Left lung (tissue), 10 donors: Measurements from ENCODE around the gene PTPN3. TPM values are rescaled to one million over a fixed set of nuclear protein-coding genes. Genes with fewer than 3 reads are reported as not detected.

ENCODE experiments used
- ATAC-seq: fragments of 200-7000 bp; cut with Tn5 transposase; one replicate; pipeline ENCODE4 v1.9.1; 2020; ENCODE audit warnings: moderate library complexity
- DNase-seq, 4 donors: peaks; one replicate each; pipeline ENCODE4 v3.0.0-alpha.2; 2013 to 2020
- H3K27ac ChIP-seq, 2 donors: fragments of 200-600 bp; sonication (generic) in 1 of 2; one replicate each; pipeline versions ENCODE4 v1.5.0 to v1.8.0; 2020 to 2021
- H3K27me3 ChIP-seq, 2 donors: fragments of 200-600 bp; sonication (generic) in 1 of 2; one replicate each; pipeline versions ENCODE4 v1.5.0 to v1.8.0; 2020 to 2021
- H3K36me3 ChIP-seq, 2 donors: fragments of 200-600 bp; sonication (generic) in 1 of 2; one replicate each; pipeline versions ENCODE4 v1.5.0 to v1.8.0; 2020 to 2021
- H3K4me1 ChIP-seq, 2 donors: fragments of 200-600 bp; one replicate each; pipeline ENCODE4 v1.8.0; 2021
- H3K4me3 ChIP-seq, 2 donors: fragments of 200-600 bp; sonication (generic) in 1 of 2; one replicate each; pipeline versions ENCODE4 v1.5.0 to v1.8.0; 2020 to 2021; ENCODE audit warnings: mild to moderate bottlenecking in 1 of 2
- H3K9me3 ChIP-seq, 2 donors: fragments of 200-600 bp; sonication (generic) in 1 of 2; one replicate each; pipeline versions ENCODE4 v1.5.0 to v1.8.0; 2020 to 2021
- CTCF ChIP-seq, 2 donors: fragments of 200-600 bp; sonication (generic) in 1 of 2; IDR thresholded peaks; one replicate each; pipeline versions ENCODE4 v1.5.0 to v1.8.0; 2021; ENCODE audit warnings: antibody characterized with exemption in 2 of 2
- intact Hi-C, 2 donors: fragments of 100-400 bp; cut with DNase I; formaldehyde crosslinking; loops; one replicate each; pipeline versions ENCODE4 v1.11.2 to v1.14.2; 2022
- polyA plus RNA-seq, 6 donors: library from polyadenylated mRNA; unstranded; fragments of 120-200 nt; gene quantifications; one replicate each; pipeline ENCODE4 v1.2.1, GENCODE V29; 2013; ENCODE audit not compliant: insufficient read length in 6 of 6
- total RNA-seq, 2 donors: library from RNA; stranded (reverse); fragmentation: NEBNext Ultra II Directional; extraction: Animal tissue kit (Norgen Biotek cat#: 25700); gene quantifications; one replicate each; pipeline ENCODE4 v1.2.1, GENCODE V29; 2021
- donor health status: DM: no; HTN: yes; CAD: no.
- donor health status: DM: no; HTN: no; CAD: no.

The PTPN3 gene
- total and polyA plus RNA-seq, 8 donors, result 7.7 to 16.6 (median 15.7) TPM

DNA sequence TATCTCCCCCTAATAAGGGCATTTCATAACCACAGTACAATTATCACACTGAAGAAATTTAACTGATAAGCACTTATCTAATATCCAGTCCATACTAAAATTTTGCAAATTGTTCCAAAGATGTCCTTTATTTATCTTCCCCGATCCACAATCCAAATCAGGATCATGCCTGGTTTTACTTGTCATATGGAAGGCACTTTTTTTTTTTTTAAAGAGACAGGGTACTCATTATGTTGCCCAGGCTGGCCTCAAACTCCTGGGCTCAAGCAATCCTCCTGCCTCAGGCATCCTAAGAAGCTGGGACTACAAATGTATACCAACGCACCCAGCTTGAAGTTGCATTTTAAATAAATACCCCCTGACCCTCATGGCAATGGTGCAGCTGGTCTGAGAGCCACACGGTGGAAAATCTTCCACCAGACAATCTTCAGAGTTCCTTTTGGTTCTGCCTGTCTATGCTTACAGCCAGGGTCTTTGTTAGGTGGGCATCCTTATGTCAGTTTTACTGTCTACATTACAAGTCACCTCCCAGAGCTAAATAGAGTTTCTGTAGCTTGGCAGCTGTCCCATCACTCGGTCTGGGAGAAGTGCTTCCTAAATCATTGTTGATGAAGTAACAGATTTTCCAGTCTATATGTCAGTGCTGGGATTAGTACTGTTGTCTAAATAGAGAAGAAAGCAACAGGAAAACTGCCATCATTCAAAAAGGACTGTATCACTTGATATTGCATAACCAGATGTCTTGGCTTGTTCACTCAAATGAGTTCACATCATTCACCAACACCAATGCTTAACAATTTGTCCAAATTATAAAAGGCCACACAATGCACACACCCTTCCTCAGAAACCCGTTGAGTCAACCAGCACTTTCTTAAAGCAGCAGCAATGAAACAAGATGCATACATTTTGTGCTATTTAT lies 26.4 kb downstream of the PTPN3 start:
- peak; percentile 7 for ATAC-seq
- TF ChIP-seq CTCF (IDR thresholded peaks at IDR 0.05), result no peak
- no peak for DNase-seq
- peaks cover 0 to 12% of the 10 kb centered on the region in 2 donors for H3K4me1 ChIP-seq
- no peaks in the 10 kb centered on the region for H3K36me3 ChIP-seq
- no peak overlapping the region for H3K4me3 ChIP-seq
- H3K9me3 ChIP-seq, result no peaks in the 10 kb centered on the region
- no peak overlapping the region for H3K27ac ChIP-seq
- intact Hi-C loops, result no loop called here
- H3K27me3 ChIP-seq, result peaks cover 0 to 38% of the 10 kb centered on the region in 2 donors

- Histone ChIP-seq H3K27me3 (peaks cover 0 to 52% of the 10 kb centered on the region in 2 donors), H3K4me3 (no peak overlapping the region), H3K27ac (no peak overlapping the region), H3K9me3 (no peaks in the 10 kb centered on the region), H3K4me1 (peaks cover 0 to 12% of the 10 kb centered on the region in 2 donors), H3K36me3 (no peaks in the 10 kb centered on the region)
- intact Hi-C loops, result no loop called here
- peak; percentile 85 to 86 for TF ChIP-seq CTCF (IDR thresholded peaks at IDR 0.05)
- DNase-seq, result peak in 3 of 4 donors; percentile 36 to 71 (median 63)
- peak; percentile 97 for ATAC-seq
Observed at GRCh38 chr9:109469646-109470358, 28.3 kb downstream of the PTPN3 start.

DNA sequence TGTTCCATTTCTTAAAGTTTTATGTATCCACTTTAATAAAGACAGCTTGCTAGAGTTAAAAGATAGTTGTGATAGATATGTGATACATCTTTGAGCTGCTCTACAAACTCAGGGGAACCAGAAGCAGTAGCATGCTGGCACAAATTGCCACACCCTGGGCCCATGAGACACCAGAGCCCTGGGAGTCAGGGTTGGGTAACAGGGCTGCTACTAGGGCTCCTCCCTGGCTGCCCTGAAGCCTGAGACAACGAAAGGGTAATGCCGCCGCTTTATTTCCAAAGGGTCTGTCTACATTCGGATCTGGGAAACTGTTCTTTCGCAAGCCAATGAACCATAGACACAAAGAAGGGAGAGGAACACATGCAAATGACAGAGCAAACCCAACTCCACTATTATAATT lies 29.2 kb downstream of the PTPN3 start:
- ATAC-seq (no peak), DNase-seq (no peak)
- TF ChIP-seq CTCF (IDR thresholded peaks at IDR 0.05), result no peak
- Histone ChIP-seq H3K4me1 (peaks cover 0 to 10% of the 10 kb centered on the region in 2 donors), H3K4me3 (no peak overlapping the region), H3K27me3 (peaks cover 0 to 45% of the 10 kb centered on the region in 2 donors), H3K9me3 (no peaks in the 10 kb centered on the region), H3K36me3 (no peaks in the 10 kb centered on the region), H3K27ac (no peak overlapping the region)
- intact Hi-C loops, result no loop called here

- no peak for TF ChIP-seq CTCF (IDR thresholded peaks at IDR 0.05)
- H3K9me3 ChIP-seq, result no peaks in the 10 kb centered on the region
- peaks cover 0 to 45% of the 10 kb centered on the region in 2 donors for H3K27me3 ChIP-seq
- ATAC-seq (no peak), DNase-seq (no peak)
- intact Hi-C loops, result no loop called here
- peaks cover 0 to 6% of the 10 kb centered on the region in 2 donors for H3K4me1 ChIP-seq
- H3K4me3 ChIP-seq, result no peak overlapping the region
- no peak overlapping the region for H3K27ac ChIP-seq
- H3K36me3 ChIP-seq, result no peaks in the 10 kb centered on the region
Observed at GRCh38 chr9:109467936-109468335, 30.2 kb downstream of the PTPN3 start.
